Measurements from ENCODE around the gene RBBP9.
"Not testable (repeated sequence)": the region's sequence is repeated elsewhere in the genome, so short reads cannot be mapped to it uniquely, and the experiment has no call there.

Gene RBBP9

GRCh38 chr20:18522066-18522465 lies 25.0 kb upstream of the RBBP9 start:
- H3K9me3 Mint-ChIP-seq; H3K4me3 Mint-ChIP-seq; H3K27me3 Mint-ChIP-seq; ATAC-seq (ENCODE audit: low read depth); DNase-seq (ENCODE audit: low spot score in 2 of 2); H3K27ac Mint-ChIP-seq; H3K4me1 Mint-ChIP-seq: not testable (repeated sequence)
- H3K36me3 Mint-ChIP-seq: peaks cover 16% of the 10 kb centered on the region

- ATAC-seq (ENCODE audit: low read depth) (no peak), DNase-seq (ENCODE audit: low spot score in 2 of 2) (no peak)
- Mint-ChIP-seq H3K4me1 (peaks cover 4% of the 10 kb centered on the region), H3K27me3 (no peaks in the 10 kb centered on the region), H3K9me3 (no peaks in the 10 kb centered on the region), H3K4me3 (no peak overlapping the region), H3K27ac (peak overlapping the region; percentile 39), H3K36me3 (peaks cover 17% of the 10 kb centered on the region)
Observed at GRCh38 chr20:18515973-18516372, 18.9 kb upstream of the RBBP9 start.

GRCh38 chr20:18514127-18514526 lies 17.1 kb upstream of the RBBP9 start:
- H3K9me3 Mint-ChIP-seq: no peaks in the 10 kb centered on the region
- no peak overlapping the region for H3K4me3 Mint-ChIP-seq
- H3K4me1 Mint-ChIP-seq: peaks cover 5% of the 10 kb centered on the region
- no peaks in the 10 kb centered on the region for H3K27me3 Mint-ChIP-seq
- no peak for ATAC-seq (ENCODE audit: low read depth)
- DNase-seq (ENCODE audit: low spot score in 2 of 2): no peak
- peaks cover 22% of the 10 kb centered on the region for H3K36me3 Mint-ChIP-seq
- no peak overlapping the region for H3K27ac Mint-ChIP-seq

GRCh38 chr20:18513208-18513607 lies 16.2 kb upstream of the RBBP9 start:
- Mint-ChIP-seq H3K27me3 (no peaks in the 10 kb centered on the region), H3K36me3 (peaks cover 22% of the 10 kb centered on the region), H3K27ac (no peak overlapping the region), H3K9me3 (no peaks in the 10 kb centered on the region), H3K4me3 (no peak overlapping the region), H3K4me1 (peaks cover 12% of the 10 kb centered on the region)
- ATAC-seq (ENCODE audit: low read depth) (no peak), DNase-seq (ENCODE audit: low spot score in 2 of 2) (no peak)

- peaks cover 18% of the 10 kb centered on the region for H3K4me1 Mint-ChIP-seq
- H3K9me3 Mint-ChIP-seq: no peaks in the 10 kb centered on the region
Observed at GRCh38 chr20:18511571-18511970, 14.5 kb upstream of the RBBP9 start.

GRCh38 chr20:18507218-18508191 lies 10.5 kb upstream of the RBBP9 start, which contains the start of gene SEC23B:
Gene SEC23B (plus strand): TSS chr20:18507940. CDS start chr20:18510836, 2,896 bp downstream.
- DNase-seq (ENCODE audit: low spot score in 2 of 2) (peak; percentile 93 to 96), ATAC-seq (ENCODE audit: low read depth) (peak; percentile 79)
- Mint-ChIP-seq H3K27ac (peak within 1 kb of the TSS; percentile 99), H3K27me3 (no peaks in the 10 kb centered on the region), H3K9me3 (no peaks in the 10 kb centered on the region), H3K36me3 (peaks cover 12% of the 10 kb centered on the region), H3K4me3 (peak within 1 kb of the TSS; percentile 99), H3K4me1 (peaks cover 15% of the 10 kb centered on the region)

More at GRCh38 chr20:18511571-18511970, 14.5 kb upstream of the RBBP9 start:
- Mint-ChIP-seq H3K27ac (no peak overlapping the region), H3K36me3 (peaks cover 22% of the 10 kb centered on the region), H3K27me3 (no peaks in the 10 kb centered on the region), H3K4me3 (no peak overlapping the region)
- no peak for DNase-seq (ENCODE audit: low spot score in 2 of 2)
- no peak for ATAC-seq (ENCODE audit: low read depth)

- peaks cover 4% of the 10 kb centered on the region for H3K27me3 Mint-ChIP-seq
- peak overlapping the region; percentile 99 for H3K27ac Mint-ChIP-seq
- DNase-seq (ENCODE audit: low spot score in 2 of 2): no peak
- H3K36me3 Mint-ChIP-seq: peaks cover 12% of the 10 kb centered on the region
- ATAC-seq (ENCODE audit: low read depth): no peak
- H3K4me3 Mint-ChIP-seq: peak overlapping the region; percentile 99
- H3K9me3 Mint-ChIP-seq: no peaks in the 10 kb centered on the region
- H3K4me1 Mint-ChIP-seq: peaks cover 15% of the 10 kb centered on the region
Observed at GRCh38 chr20:18506744-18507143, 9.7 kb upstream of the RBBP9 start.

- Mint-ChIP-seq H3K4me3 (peak overlapping the region; percentile 14), H3K27me3 (peaks cover 4% of the 10 kb centered on the region), H3K4me1 (peaks cover 12% of the 10 kb centered on the region), H3K36me3 (no peaks in the 10 kb centered on the region), H3K27ac (no peak overlapping the region), H3K9me3 (no peaks in the 10 kb centered on the region)
- ATAC-seq (ENCODE audit: low read depth) (no peak), DNase-seq (ENCODE audit: low spot score in 2 of 2) (no peak)
Observed at GRCh38 chr20:18504479-18505060, 7.5 kb upstream of the RBBP9 start.

- H3K27ac Mint-ChIP-seq, H3K4me1 Mint-ChIP-seq: not testable (repeated sequence)
Observed at GRCh38 chr20:18501672-18502071, 4.6 kb upstream of the RBBP9 start.

GRCh38 chr20:18497603-18498002 lies 578 bp upstream of the RBBP9 start:
- H3K4me1 Mint-ChIP-seq: peaks cover 5% of the 10 kb centered on the region

More at GRCh38 chr20:18501672-18502071, 4.6 kb upstream of the RBBP9 start:
- not testable (repeated sequence) for DNase-seq (ENCODE audit: low spot score in 2 of 2); H3K9me3 Mint-ChIP-seq; H3K36me3 Mint-ChIP-seq; H3K4me3 Mint-ChIP-seq; ATAC-seq (ENCODE audit: low read depth); H3K27me3 Mint-ChIP-seq

GRCh38 chr20:18496042-18496441 lies 983 bp downstream of the RBBP9 start:
- H3K9me3 Mint-ChIP-seq: no peaks in the 10 kb centered on the region
- no peaks in the 10 kb centered on the region for H3K27me3 Mint-ChIP-seq
- no peak for ATAC-seq (ENCODE audit: low read depth)
- peak overlapping the region; percentile 99 for H3K4me3 Mint-ChIP-seq
- peaks cover 5% of the 10 kb centered on the region for H3K4me1 Mint-ChIP-seq
- peak overlapping the region; percentile 89 for H3K27ac Mint-ChIP-seq
- peaks cover 9% of the 10 kb centered on the region for H3K36me3 Mint-ChIP-seq
- DNase-seq (ENCODE audit: low spot score in 2 of 2): no peak

More at GRCh38 chr20:18497603-18498002, 578 bp upstream of the RBBP9 start:
- Mint-ChIP-seq H3K36me3 (peaks cover 5% of the 10 kb centered on the region), H3K27me3 (peaks cover 4% of the 10 kb centered on the region), H3K9me3 (no peaks in the 10 kb centered on the region), H3K27ac (peak overlapping the region; percentile 89), H3K4me3 (peak overlapping the region; percentile 99)
- ATAC-seq (ENCODE audit: low read depth): no peak
- DNase-seq (ENCODE audit: low spot score in 2 of 2): no peak

- H3K27ac Mint-ChIP-seq: no peak overlapping the region
- DNase-seq (ENCODE audit: low spot score in 2 of 2) (no peak), ATAC-seq (ENCODE audit: low read depth) (no peak)
- no peak overlapping the region for H3K4me3 Mint-ChIP-seq
- peaks cover 28% of the 10 kb centered on the region for H3K36me3 Mint-ChIP-seq
- H3K4me1 Mint-ChIP-seq: no peaks in the 10 kb centered on the region
- H3K9me3 Mint-ChIP-seq: no peaks in the 10 kb centered on the region
- H3K27me3 Mint-ChIP-seq: no peaks in the 10 kb centered on the region
Observed at GRCh38 chr20:18488301-18488700, 8.7 kb downstream of the RBBP9 start.

- DNase-seq (ENCODE audit: low spot score in 2 of 2): no peak
- Mint-ChIP-seq H3K27ac (no peak overlapping the region), H3K9me3 (no peaks in the 10 kb centered on the region), H3K36me3 (peaks cover 24% of the 10 kb centered on the region), H3K4me3 (no peak overlapping the region), H3K27me3 (no peaks in the 10 kb centered on the region), H3K4me1 (no peaks in the 10 kb centered on the region)
- ATAC-seq (ENCODE audit: low read depth): no peak
Observed at GRCh38 chr20:18481596-18481995, 15.4 kb downstream of the RBBP9 start.

GRCh38 chr20:18477821-18478220 lies 19.2 kb downstream of the RBBP9 start:
- ATAC-seq (ENCODE audit: low read depth): no peak
- no peak overlapping the region for H3K27ac Mint-ChIP-seq
- no peak overlapping the region for H3K4me3 Mint-ChIP-seq
- H3K9me3 Mint-ChIP-seq: no peaks in the 10 kb centered on the region
- no peak for DNase-seq (ENCODE audit: low spot score in 2 of 2)
- H3K36me3 Mint-ChIP-seq: peaks cover 30% of the 10 kb centered on the region
- H3K27me3 Mint-ChIP-seq: no peaks in the 10 kb centered on the region
- H3K4me1 Mint-ChIP-seq: no peaks in the 10 kb centered on the region

All from memory B cell (primary cell).